PFSK-1 (cell line): ENCODE results near the gene SPTB.

Experiments
- FOXP2 ChIP-seq: optimal IDR thresholded peaks from 2 replicates; pipeline ENCODE3; 2011; ENCODE audit warnings: borderline replicate concordance, control low read depth, inconsistent platforms; ENCODE audit not compliant: insufficient read depth; ENCODE audit errors: extremely low read length, extremely low read depth
- POLR2AphosphoS5 ChIP-seq: IDR thresholded peaks from 2 replicates; pipeline ENCODE4 v1.6.1; 2012; ENCODE audit warnings: low read depth, mild to moderate bottlenecking, control low read depth, low read length, moderate library complexity
- SIN3A ChIP-seq: IDR thresholded peaks from 2 replicates; pipeline ENCODE4 v1.6.1; 2012; ENCODE audit warnings: mild to moderate bottlenecking, low read length, moderate library complexity, borderline replicate concordance; ENCODE audit not compliant: insufficient read depth
- TAF1 ChIP-seq: IDR thresholded peaks from 2 replicates; pipeline ENCODE4 v1.6.1; 2012; ENCODE audit warnings: low read length, control low read depth, borderline replicate concordance; ENCODE audit not compliant: insufficient read depth
- TF ChIP-seq, protein P1 (sequence below), 2 experiments: IDR thresholded peaks; 2 replicates each; pipeline versions ENCODE4 v1.6.1 to v1.8.0; 2011 to 2012; ENCODE audit warnings: low read depth in 2 of 2, low read length in 2 of 2, control low read depth in 1 of 2, inconsistent platforms in 1 of 2, mild to moderate bottlenecking in 1 of 2, moderate library complexity in 1 of 2; ENCODE audit not compliant: insufficient read depth in 1 of 2

Gene SPTB

DNA sequence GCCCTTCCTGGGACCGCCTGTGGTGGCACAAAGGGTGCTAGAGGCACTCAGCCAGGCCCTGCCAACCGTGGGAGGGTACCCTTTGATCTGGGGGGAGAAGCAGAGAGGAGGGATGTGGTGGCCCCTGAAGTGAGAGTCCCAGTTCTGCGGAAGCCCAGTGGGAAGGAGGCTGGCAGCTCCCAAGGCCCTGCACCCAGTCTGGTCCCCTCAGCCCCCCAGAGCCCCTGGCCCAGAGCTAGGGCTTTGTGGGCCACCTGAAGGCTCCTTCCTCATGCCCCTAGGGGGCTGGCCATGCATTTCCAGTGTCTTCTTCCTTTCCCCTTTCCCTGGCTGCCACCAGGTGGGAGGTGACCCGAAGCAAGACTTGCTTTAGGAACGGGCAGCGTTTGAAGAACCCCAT, 131.2 kb downstream of the SPTB start:
- TF ChIP-seq, protein P1, sequence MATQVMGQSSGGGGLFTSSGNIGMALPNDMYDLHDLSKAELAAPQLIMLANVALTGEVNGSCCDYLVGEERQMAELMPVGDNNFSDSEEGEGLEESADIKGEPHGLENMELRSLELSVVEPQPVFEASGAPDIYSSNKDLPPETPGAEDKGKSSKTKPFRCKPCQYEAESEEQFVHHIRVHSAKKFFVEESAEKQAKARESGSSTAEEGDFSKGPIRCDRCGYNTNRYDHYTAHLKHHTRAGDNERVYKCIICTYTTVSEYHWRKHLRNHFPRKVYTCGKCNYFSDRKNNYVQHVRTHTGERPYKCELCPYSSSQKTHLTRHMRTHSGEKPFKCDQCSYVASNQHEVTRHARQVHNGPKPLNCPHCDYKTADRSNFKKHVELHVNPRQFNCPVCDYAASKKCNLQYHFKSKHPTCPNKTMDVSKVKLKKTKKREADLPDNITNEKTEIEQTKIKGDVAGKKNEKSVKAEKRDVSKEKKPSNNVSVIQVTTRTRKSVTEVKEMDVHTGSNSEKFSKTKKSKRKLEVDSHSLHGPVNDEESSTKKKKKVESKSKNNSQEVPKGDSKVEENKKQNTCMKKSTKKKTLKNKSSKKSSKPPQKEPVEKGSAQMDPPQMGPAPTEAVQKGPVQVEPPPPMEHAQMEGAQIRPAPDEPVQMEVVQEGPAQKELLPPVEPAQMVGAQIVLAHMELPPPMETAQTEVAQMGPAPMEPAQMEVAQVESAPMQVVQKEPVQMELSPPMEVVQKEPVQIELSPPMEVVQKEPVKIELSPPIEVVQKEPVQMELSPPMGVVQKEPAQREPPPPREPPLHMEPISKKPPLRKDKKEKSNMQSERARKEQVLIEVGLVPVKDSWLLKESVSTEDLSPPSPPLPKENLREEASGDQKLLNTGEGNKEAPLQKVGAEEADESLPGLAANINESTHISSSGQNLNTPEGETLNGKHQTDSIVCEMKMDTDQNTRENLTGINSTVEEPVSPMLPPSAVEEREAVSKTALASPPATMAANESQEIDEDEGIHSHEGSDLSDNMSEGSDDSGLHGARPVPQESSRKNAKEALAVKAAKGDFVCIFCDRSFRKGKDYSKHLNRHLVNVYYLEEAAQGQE (IDR thresholded peaks at IDR 0.05; ENCODE audit: insufficient read depth in 1 of 2, low read depth in 2 of 2, low read length in 2 of 2): no peak
- TF ChIP-seq FOXP2 (no peak), SIN3A (no peak), POLR2AphosphoS5 (no peak), TAF1 (no peak)

- TF ChIP-seq POLR2AphosphoS5: no peak
- no peak for TF ChIP-seq SIN3A
- TF ChIP-seq TAF1: no peak
- TF ChIP-seq, protein P1 (IDR thresholded peaks at IDR 0.05; ENCODE audit: insufficient read depth in 1 of 2, low read depth in 2 of 2, low read length in 2 of 2): no peak
- no peak for TF ChIP-seq FOXP2
Observed at GRCh38 chr14:64747327-64747726, 132.4 kb downstream of the SPTB start.

DNA sequence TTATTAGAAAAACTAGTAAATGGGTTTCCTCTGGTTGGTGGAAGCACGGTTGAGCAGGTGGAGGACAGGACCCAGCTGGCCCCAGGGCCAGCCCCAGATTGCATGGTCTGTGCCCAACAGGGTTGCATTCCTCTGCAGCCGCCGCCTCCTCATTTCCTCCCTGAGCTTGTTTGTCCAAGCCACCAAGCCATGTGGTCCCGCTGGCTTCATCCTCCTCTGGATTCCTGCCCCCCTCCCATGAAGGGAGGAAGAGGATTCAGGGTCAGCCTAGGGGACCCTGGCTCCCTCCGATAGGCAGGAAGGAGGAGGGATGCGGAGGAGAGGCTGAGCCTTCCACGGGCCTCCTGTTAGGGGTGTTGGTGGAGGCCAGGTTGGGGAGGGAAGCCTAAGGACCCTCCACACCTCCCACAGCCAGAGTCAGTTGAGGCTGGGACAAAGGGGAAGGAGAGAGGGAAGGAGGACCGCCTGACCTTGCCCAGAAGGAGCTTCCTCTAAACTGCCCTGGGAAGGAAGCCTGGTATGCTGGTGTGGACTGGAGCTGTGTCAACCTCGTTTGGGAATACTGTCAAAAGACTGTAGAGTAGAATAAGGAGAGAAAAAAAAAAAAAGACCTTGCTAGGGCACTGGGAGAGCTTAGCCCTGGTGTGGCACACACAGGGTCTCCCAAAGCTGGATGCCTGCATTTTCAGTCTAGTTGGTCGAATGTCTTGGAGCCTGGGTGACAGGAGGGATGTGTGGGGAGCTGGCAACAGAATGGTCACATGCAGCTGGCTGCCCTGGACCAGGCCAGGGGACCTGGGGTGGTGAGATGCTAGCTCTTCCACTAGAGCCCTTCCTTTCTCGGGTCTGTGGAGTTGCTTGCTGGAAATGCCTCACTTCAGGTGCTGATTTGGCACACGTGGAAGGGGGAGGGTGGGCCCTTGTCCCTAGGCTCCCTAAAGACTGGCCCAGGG, 133.1 kb downstream of the SPTB start:
- TF ChIP-seq FOXP2: no peak
- no peak for TF ChIP-seq TAF1

GRCh38 chr14:64745511-64746091, 134.1 kb downstream of the SPTB start:
- TF ChIP-seq POLR2AphosphoS5 (no peak), FOXP2 (no peak), SIN3A (no peak), TAF1 (no peak)
- TF ChIP-seq, protein P1 (IDR thresholded peaks at IDR 0.05; ENCODE audit: insufficient read depth in 1 of 2, low read depth in 2 of 2, low read length in 2 of 2): no peak

- TF ChIP-seq POLR2AphosphoS5 (no peak), TAF1 (no peak), FOXP2 (no peak)
Observed at GRCh38 chr14:64743061-64743460, 136.6 kb downstream of the SPTB start.

DNA sequence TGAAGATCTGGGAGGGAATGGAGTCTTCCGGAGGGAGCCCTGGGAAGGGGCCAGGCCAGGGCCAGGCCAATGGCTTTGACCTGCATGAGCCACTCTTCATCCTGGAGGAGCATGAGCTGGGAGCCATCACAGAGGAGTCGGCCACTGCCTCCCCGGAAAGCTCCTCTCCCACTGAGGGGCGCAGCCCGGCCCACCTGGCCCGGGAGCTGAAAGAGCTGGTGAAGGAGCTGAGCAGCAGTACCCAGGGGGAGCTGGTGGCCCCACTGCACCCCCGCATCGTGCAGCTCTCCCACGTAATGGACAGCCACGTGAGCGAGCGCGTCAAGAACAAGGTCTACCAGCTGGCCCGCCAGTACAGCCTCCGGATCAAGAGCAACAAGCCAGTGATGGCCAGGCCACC, 137.7 kb downstream of the SPTB start:
- no peak for TF ChIP-seq POLR2AphosphoS5
